ENCODE measurements around the gene RMC1. TPM values are rescaled to one million over a fixed set of nuclear protein-coding genes. Genes with fewer than 3 reads are reported as not detected.

The RMC1 gene
- total RNA-seq, 1 donor from 2014 or later: 25.0 TPM

- no peaks in the 10 kb centered on the region for H3K27me3 Mint-ChIP-seq
- TF ChIP-seq CTCF (conservative IDR thresholded peaks at IDR 0.05): no peak
- no peak for DNase-seq (ENCODE audit: extremely low spot score, unreplicated experiment)
- peaks cover 32% of the 10 kb centered on the region for H3K4me1 Mint-ChIP-seq (ENCODE audit: unreplicated experiment)
- H3K27ac Mint-ChIP-seq: peak overlapping the region; percentile 15
- H3K4me3 Mint-ChIP-seq: peak overlapping the region; percentile 0
- no peaks in the 10 kb centered on the region for H3K9me3 Mint-ChIP-seq
- peaks cover 27% of the 10 kb centered on the region for H3K36me3 Mint-ChIP-seq
Measured at GRCh38 chr18:23460285-23461273, 42.7 kb upstream of the RMC1 start.

GRCh38 chr18:23462876-23463275 lies 40.4 kb upstream of the RMC1 start:
- H3K9me3 Mint-ChIP-seq: no peaks in the 10 kb centered on the region
- peaks cover 21% of the 10 kb centered on the region for H3K4me1 Mint-ChIP-seq (ENCODE audit: unreplicated experiment)
- TF ChIP-seq CTCF (conservative IDR thresholded peaks at IDR 0.05): no peak
- no peak overlapping the region for H3K4me3 Mint-ChIP-seq
- DNase-seq (ENCODE audit: extremely low spot score, unreplicated experiment): no peak
- H3K27ac Mint-ChIP-seq: no peak overlapping the region
- no peaks in the 10 kb centered on the region for H3K27me3 Mint-ChIP-seq
- H3K36me3 Mint-ChIP-seq: peaks cover 26% of the 10 kb centered on the region

GRCh38 chr18:23468753-23469459 lies 34.4 kb upstream of the RMC1 start:
- no peaks in the 10 kb centered on the region for H3K4me1 Mint-ChIP-seq (ENCODE audit: unreplicated experiment)
- H3K27ac Mint-ChIP-seq: no peak overlapping the region

GRCh38 chr18:23470620-23471387 lies 32.5 kb upstream of the RMC1 start:
- Mint-ChIP-seq H3K4me1 (ENCODE audit: unreplicated experiment) (no peaks in the 10 kb centered on the region), H3K36me3 (peaks cover 21% of the 10 kb centered on the region), H3K27ac (peak overlapping the region; percentile 2), H3K9me3 (no peaks in the 10 kb centered on the region), H3K4me3 (no peak overlapping the region), H3K27me3 (no peaks in the 10 kb centered on the region)
- DNase-seq (ENCODE audit: extremely low spot score, unreplicated experiment): no peak
- TF ChIP-seq CTCF (conservative IDR thresholded peaks at IDR 0.05): no peak

More at GRCh38 chr18:23468753-23469459, 34.4 kb upstream of the RMC1 start:
- Mint-ChIP-seq H3K27me3 (no peaks in the 10 kb centered on the region), H3K36me3 (peaks cover 13% of the 10 kb centered on the region), H3K9me3 (no peaks in the 10 kb centered on the region), H3K4me3 (no peak overlapping the region)
- no peak for TF ChIP-seq CTCF (conservative IDR thresholded peaks at IDR 0.05)
- DNase-seq (ENCODE audit: extremely low spot score, unreplicated experiment): no peak

GRCh38 chr18:23471486-23471885 lies 31.8 kb upstream of the RMC1 start:
- Mint-ChIP-seq H3K27me3 (no peaks in the 10 kb centered on the region), H3K36me3 (peaks cover 23% of the 10 kb centered on the region), H3K27ac (no peak overlapping the region), H3K4me1 (ENCODE audit: unreplicated experiment) (no peaks in the 10 kb centered on the region), H3K4me3 (no peak overlapping the region), H3K9me3 (no peaks in the 10 kb centered on the region)
- DNase-seq (ENCODE audit: extremely low spot score, unreplicated experiment): no peak
- no peak for TF ChIP-seq CTCF (conservative IDR thresholded peaks at IDR 0.05)

Data from type B pancreatic cell (in vitro differentiated cells).